HG02610 (cell line): Measurements from ENCODE around the gene REXO4.
A peak's percentile ranks its signal among the peaks of the same experiment; 100 is the strongest.
"Not testable (repeated sequence)": the region's sequence is repeated elsewhere in the genome, so short reads cannot be mapped to it uniquely, and the experiment has no call there.

Source experiments
- ATAC-seq: cut with Tn5 transposase; IDR thresholded peaks from one replicate; pipeline ENCODE4 v1.9.1; 2021; ENCODE audit warnings: mild to moderate bottlenecking, moderate library complexity; ENCODE audit not compliant: unreplicated experiment

REXO4 gene

GRCh38 chr9:133390713-133391112 is 27.1 kb downstream of the REXO4 start:
- ATAC-seq = no peak

GRCh38 chr9:133389562-133389961 is 28.2 kb downstream of the REXO4 start:
- no peak for ATAC-seq

- no peak for ATAC-seq
These were observed 28.7 kb downstream of the REXO4 start for GRCh38 chr9:133389025-133389557.

GRCh38 chr9:133387680-133388079 is 30.1 kb downstream of the REXO4 start:
- ATAC-seq = no peak

- ATAC-seq = no peak
These were observed 31.5 kb downstream of the REXO4 start for GRCh38 chr9:133386338-133386737.

GRCh38 chr9:133385452-133385851 is 32.4 kb downstream of the REXO4 start:
- no peak for ATAC-seq

- ATAC-seq = no peak
These were observed 33.0 kb downstream of the REXO4 start for GRCh38 chr9:133384736-133385321.

- ATAC-seq = no peak
These were observed 34.4 kb downstream of the REXO4 start for GRCh38 chr9:133383438-133383837.

- ATAC-seq = no peak
These were observed 35.2 kb downstream of the REXO4 start for GRCh38 chr9:133382507-133383141.

- ATAC-seq = no peak
These were observed 37.1 kb downstream of the REXO4 start for GRCh38 chr9:133380734-133381133.

- no peak for ATAC-seq
These were observed 38.4 kb downstream of the REXO4 start for GRCh38 chr9:133379153-133380086.

GRCh38 chr9:133378408-133378962 is 39.3 kb downstream of the REXO4 start:
- no peak for ATAC-seq

- ATAC-seq = no peak
These were observed 40.0 kb downstream of the REXO4 start for GRCh38 chr9:133377721-133378216.

- not testable (repeated sequence) for ATAC-seq
These were observed 40.5 kb downstream of the REXO4 start for GRCh38 chr9:133377280-133377679.

- ATAC-seq = peak; percentile 87
These were observed 41.8 kb downstream of the REXO4 start, which contains the start of the genes STKLD1 and SURF4 for GRCh38 chr9:133375724-133376654. TSS of gene STKLD1 (plus strand) at chr9:133376366. CDS start at chr9:133376474, 108 bp downstream. TSS of gene SURF4 (minus strand) at chr9:133376060. CDS start at chr9:133375969, 91 bp downstream.

GRCh38 chr9:133375116-133375723 is 42.6 kb downstream of the REXO4 start:
- ATAC-seq = peak; percentile 12

GRCh38 chr9:133374612-133375115 is 43.1 kb downstream of the REXO4 start:
- ATAC-seq = no peak

- no peak for ATAC-seq
These were observed 45.7 kb downstream of the REXO4 start for GRCh38 chr9:133372144-133372543.

GRCh38 chr9:133371261-133371711 is 46.5 kb downstream of the REXO4 start:
- ATAC-seq = no peak
